ENCODE measurements around the gene NRP1.

NRP1 gene

DNA sequence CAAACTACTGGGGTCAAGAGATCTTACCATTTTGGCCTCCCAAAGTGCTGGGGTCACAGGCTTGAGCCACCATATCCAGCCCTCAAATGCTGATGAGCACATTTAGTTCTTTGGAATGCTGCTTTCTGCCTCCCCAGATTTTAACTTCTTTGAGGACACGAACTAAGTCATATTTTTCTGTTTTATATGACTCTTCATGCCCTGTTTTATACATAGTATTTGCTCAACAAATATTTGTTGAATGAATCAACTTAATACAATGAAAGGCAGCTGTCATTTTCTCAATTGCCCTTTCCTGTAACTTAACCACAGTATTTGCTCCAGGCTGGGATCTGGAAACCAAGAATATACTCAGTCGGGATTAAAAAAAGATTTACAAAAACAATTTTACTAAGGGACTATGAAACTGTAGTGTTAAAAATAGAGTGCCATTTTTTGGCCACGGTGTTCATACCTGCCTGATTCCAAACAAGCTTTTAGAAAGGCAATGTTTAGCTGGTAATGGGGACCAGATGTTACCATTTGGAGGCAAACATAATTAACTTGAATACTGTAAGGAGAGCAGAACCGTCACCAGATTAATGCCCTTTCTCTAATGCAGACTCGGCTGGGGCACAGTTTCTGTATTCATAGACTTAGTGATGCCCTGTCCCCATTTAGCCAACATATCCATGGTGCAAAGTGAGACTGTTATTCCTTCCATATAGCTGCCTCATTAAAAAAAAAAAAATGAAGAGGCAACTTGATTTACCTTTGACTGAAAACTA, 117.6 kb downstream of the NRP1 start:
- no peak for DNase-seq (ENCODE audit: low read depth in 2 of 2, low spot score in 1 of 2)

DNA sequence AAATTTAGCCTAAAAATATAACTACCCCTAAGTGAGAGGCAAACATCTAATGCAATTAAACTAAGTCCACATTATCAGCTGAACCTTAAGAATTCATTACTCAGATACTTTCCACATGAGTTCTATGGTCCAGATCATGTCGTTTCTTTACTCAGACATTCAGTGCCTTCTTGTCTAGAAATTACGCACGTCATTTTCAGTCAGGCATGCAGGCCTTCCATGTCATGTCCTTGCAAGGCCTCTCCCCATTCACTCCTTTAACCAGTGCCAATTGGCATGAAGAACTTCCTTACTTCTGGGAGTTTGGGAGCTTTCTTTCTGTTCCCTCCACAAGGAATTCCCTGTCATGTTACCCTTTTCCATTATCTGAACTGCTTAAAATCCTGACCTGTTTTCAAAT, 118.8 kb downstream of the NRP1 start:
- no peak for DNase-seq (ENCODE audit: low read depth in 2 of 2, low spot score in 1 of 2)

DNA sequence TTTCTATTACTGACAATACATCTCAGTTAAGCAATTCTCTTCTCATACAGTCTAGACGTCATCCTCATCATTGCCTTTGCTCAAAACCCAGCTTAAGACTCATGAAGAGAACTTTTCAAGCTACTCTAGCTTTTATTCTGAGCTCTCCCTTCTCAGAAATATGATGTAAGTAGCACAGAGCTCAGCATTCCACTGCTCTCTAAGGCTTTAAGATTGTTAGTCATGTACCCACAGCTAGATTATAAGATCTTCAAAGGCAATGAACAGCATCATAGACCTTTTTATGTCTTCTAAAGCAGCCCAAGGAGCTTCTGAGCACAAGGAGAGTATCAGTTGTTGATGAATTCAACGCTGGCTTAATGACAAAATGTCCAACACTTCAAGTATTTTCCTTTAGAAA, 119.3 kb downstream of the NRP1 start:
- DNase-seq (ENCODE audit: low read depth in 2 of 2, low spot score in 1 of 2): no peak

DNA sequence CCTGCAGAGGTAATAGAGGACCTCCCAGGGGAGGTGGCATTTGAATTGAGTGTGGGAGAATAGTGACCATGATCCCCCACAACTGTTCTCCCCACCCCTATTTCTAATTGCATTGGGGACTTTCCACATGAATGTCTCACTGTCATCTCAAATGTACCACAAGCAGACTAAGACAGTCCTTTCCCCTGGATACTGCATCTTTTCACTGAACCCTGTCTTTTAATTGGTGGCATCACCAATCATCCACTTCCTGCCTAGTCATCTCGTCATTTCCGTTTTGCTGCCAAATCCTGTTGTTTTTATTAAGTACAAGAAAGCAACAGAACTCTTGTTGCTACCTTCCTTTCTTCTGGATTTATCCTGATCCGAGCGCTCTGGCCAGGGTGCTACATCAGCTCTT, 120.3 kb downstream of the NRP1 start:
- no peak for DNase-seq (ENCODE audit: low read depth in 2 of 2, low spot score in 1 of 2)

DNA sequence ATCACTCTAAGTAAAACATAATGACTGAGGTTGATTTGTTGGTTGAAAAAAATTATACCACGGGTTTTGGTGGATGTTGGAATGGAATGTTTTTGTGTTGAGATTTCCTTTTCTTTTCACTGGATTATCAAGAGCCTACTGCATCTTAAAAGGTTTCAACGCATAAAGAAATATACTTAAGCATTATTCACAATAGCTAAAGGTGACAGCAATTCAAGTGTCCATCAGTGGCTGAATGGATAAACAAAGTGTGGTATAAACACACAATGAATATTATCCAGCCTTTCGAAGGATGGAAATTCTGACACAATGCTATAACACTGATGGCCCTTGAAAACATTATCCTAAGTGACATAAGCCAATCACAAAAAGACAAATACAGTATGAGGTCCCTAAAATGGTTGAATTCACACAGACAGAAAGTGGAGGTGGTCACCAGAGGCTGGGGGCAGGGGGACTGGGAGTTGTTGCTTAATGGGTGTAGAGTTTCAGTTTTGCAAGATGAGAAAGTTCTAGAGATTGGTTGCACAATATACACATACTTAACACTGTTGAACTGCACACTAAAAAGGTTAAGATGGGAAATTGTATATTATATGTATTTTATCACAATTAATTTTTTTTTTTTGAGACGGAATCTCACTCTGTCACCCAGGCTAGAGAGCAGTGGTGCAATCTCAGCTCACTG, 122.3 kb downstream of the NRP1 start:
- no peak for DNase-seq (ENCODE audit: low read depth in 2 of 2, low spot score in 1 of 2)

DNA sequence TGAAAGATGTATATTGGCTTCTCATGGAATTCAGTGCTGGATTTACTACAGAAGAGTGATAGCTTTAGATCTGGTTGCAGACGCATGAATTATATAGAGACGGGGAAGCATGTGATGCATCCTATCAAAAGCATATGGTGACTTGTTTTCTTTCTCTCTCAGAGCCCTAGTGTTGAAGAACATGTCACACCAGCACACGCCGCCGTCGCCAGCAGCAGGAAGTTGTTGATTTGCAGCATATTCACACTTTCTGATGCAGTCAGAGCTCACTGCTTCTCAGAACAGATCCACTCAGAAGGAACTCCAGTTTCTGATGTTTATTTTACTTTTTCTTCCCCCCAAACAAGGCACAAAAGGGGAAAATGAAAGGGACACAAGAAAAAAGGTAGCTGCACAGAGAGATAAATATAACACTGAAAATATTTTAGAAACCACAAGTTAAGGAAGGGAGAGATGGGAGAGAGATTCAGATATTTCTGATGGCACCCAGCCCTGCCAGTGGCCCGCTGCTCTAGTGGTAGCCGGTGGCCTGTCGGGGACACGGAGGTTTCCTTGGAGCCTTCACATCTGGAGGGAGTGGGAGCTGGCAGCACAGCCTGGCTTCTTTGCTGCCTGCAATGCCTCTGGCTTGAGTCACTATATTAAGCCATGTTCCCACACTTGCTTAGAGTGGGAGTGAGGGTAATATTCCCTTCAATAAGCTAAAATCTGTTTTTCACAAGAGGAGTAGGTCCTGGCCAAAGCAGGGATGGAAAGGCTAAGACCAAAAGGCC, 123.2 kb downstream of the NRP1 start:
- no peak for DNase-seq (ENCODE audit: low read depth in 2 of 2, low spot score in 1 of 2)

DNA sequence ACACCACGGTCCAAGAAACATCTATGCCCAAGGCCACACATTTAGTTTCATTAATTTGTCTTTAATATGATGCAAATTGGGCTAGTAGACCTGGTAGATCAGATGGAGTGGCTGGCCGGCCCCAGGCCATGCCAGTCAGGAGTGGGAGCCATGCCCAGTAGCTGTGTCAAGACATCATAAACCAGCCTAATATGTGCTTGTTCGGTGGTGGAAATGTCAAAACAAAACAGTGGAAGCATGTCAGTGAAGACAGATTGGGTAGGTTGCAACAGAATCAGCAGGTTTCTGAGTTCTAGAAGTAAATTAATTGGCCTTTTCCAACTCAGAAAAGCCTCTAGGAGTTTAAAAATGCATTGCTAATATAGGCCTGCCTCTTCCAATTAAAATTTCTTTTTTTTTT, 124.7 kb downstream of the NRP1 start:
- DNase-seq (ENCODE audit: low read depth in 2 of 2, low spot score in 1 of 2): no peak

DNA sequence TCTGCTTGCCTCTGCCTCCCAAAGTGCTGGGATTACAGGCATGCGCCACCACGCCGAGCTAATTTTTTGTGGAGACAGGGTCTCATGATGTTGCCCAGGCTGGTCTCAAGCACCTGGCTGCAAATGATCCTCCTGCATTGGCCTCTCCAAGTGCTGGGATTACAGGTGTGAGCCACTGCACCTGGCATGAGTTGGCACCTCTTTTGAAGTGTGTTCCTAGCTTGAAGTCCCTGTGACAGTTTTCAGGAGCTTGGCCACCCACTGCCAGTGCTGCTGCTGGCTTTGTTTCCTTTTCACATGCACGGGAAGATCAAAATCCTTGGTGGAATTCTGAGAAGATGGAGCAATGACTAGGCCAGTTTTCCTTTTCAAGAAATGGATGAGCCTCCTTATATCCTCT, 126.3 kb downstream of the NRP1 start:
- DNase-seq (ENCODE audit: low read depth in 2 of 2, low spot score in 1 of 2): no peak

DNA sequence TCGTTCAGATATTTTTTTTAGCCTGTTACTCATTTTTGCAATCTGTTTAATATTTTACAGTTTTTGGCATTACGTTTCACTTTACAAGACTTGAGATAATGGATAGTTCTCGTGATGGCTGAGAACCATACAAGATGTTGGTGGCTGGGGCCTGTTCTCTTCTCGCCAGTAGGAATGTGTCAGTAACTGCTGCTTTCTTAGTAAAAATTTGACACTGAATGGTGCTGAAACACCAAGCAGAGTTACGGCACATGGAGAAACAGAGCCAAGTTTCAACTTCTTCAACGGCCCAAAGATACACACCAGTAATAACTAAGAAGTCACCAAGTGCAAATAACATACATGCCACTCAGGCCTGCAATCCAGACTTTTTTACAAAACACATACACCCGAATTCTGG, 130.4 kb downstream of the NRP1 start:
- DNase-seq (ENCODE audit: low read depth in 2 of 2, low spot score in 1 of 2): no peak

DNA sequence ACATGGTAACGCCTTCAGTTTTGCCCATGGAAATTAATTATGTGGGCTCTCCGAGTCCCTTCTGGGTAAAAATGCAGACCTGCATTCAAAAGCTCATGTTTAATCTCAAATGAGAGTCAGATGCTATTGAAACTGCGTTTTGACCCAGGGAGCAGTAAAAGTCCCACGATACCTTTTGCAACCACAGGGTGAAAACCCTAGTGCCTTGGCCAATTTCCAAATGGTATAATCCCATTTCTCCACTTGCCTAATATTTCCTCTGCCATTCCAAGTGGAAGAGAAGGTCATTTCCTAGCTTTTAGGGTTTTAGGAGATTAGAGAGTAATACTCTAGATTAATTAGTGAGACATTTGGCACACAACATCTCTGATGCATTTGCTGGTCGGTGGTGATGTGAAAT, 132.5 kb downstream of the NRP1 start:
- DNase-seq (ENCODE audit: low read depth in 2 of 2, low spot score in 1 of 2): no peak

DNA sequence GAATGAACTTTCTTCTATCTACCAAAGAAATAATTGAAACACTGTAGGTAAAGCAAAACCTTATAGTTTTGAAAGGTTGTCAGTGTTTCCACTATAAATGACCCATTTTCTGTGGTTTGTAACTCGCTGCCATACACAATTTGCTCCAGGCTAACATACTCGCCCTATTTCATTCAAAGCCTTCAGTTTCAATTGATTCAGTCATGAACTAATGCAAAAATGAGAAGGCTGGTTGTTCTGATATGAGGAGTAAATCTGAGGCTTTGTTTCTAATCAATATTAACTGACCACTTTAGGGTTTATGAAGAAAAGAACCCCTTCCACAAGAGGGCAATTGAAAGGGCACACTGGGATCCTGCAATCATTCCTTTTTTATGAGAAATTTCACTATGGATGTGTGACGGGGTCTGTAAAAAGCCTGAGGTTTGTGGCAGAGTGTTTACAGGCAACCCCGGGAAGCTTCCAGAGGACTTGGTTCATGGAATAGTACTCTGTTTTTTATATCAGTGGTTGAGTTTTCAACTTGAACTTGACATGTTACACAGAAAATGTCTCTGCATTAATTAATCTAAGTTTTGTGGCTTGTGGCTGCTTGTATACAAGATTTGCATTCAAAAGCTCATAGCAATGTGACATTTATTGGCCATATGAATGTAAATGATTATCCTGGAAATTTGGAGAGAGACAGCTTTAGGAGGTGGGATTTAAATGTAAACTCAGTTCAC, 133.2 kb downstream of the NRP1 start:
- no peak for DNase-seq (ENCODE audit: low read depth in 2 of 2, low spot score in 1 of 2)

DNA sequence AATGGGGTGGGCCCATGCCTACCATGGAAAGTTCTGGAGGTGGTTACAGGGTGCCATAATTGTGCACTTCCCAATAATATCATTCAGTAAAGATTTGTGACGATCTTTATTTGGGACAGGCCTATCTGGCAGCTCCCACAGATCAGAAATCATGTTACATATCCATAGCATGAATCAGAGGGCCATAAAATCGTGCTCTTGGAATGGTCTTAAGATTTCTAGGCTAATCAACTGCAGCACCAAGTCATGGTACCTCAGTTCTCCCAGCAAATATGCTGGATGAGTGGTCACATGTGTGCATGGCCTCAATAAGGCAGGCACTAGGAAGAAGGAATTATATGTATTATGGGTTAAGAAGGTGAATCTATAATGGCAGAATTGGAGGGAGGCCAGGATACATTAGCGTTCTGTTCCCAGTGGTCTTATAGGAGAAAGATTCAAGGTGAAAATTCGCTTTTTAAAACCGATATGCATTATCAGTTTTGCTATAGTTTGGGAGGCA, 134.7 kb downstream of the NRP1 start:
- DNase-seq (ENCODE audit: low read depth in 2 of 2, low spot score in 1 of 2): no peak

DNA sequence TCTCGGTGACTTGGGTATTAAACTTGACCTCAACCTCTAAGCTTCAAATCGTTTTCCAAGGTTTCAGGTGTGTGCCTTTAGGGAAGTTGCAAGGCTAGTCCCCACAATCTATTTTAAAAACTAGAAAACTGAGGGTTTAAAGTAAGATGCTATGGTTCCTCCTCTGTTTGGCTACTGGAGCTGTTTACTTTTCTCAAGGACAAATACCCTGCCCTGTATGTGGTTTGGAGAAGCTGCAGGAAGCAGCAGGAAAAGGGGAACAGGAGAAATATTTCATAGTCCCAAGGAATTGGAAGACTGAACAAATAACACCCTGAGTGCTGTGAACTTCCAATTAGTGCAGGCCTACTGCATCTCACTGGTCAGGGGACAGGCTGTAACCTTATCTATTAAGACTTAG, 135.9 kb downstream of the NRP1 start:
- DNase-seq (ENCODE audit: low read depth in 2 of 2, low spot score in 1 of 2): no peak

DNA sequence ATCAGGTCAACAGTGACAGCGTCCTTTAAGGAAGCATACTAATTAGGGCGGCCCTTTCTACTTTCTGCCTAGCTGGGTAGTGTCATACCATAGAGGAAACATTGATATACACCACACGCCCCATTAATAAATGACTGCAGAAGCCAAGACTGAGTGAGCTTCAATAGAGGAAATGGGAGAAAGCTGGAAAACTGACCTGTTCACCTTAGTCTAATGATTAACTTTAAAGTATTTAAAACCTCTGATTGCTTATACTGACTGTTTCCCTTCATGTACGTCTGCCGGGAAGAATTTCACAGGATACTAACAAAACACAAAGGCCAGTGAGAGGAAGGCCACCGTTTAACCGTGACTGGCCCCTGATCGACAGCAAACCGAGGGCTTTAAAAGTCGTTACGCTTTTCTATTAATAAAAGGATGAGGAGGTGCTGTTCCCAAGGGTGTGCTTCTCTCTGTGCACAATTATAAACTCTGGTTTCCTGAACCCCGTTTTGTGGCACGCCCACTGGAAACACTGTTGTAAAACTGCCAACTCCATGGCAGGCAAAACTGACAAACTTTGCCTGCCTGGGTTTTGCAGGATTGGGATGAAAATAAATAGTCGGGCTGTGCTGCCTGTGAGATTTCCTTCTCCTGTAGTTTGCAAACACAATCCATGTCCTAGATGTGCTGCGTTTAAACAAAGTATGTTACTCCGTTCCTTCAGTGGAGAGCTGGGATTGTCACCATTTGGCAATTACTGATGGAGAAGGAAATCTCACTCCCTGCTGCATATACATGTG, 137.6 kb downstream of the NRP1 start:
- DNase-seq (ENCODE audit: low read depth in 2 of 2, low spot score in 1 of 2): no peak

DNA sequence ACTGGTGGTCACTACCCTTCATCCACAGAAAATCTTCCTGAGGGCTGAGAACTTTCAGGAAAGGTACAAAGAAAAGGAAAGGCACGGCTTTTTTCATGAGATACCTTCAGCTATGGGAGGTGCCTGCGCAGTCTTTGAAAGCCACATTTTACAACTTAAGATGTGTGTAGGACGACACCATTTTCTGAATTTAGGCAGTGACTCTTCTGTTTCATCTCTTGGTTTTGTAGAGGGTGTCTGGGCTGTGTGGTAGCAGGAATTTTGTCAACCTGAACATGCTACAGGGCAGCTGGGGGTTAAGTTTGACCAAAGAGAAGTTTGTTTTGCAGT, 138.1 kb downstream of the NRP1 start:
- no peak for DNase-seq (ENCODE audit: low read depth in 2 of 2, low spot score in 1 of 2)

DNA sequence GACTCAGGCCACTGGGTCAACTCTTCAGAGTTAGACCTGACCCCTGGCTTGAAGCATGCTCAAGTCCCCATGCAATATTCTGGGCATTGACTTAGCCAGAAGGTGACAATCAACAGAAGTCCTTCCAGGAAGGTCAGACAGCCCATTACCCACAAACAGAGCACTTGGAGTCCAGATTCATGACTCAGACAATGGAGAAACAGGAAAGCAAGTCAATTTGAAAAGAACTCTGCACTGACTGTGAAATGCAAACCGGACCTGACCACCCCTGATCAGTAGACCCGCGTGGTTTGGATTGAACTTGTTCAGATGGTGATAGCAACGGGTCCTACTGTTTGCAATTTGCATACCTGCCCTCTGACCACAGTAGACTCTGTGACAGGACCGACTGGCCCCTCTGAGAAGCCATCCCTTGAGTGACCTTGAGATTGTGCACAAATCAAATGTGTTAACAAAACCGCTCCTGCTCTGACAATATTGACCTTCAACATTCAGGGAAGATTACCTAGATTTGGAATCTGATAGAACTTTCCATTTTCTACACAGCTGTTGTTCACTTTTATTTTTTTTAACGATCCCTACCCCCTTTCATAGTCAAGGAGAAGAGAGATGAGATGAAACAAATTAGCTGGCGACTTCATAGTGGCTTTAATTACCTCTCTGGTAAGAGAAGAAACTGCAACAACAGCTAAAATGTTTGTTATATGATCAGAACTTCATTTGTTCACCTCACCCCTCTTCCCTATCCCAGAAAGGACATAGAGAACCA, 138.7 kb downstream of the NRP1 start:
- DNase-seq (ENCODE audit: low read depth in 2 of 2, low spot score in 1 of 2): no peak

DNA sequence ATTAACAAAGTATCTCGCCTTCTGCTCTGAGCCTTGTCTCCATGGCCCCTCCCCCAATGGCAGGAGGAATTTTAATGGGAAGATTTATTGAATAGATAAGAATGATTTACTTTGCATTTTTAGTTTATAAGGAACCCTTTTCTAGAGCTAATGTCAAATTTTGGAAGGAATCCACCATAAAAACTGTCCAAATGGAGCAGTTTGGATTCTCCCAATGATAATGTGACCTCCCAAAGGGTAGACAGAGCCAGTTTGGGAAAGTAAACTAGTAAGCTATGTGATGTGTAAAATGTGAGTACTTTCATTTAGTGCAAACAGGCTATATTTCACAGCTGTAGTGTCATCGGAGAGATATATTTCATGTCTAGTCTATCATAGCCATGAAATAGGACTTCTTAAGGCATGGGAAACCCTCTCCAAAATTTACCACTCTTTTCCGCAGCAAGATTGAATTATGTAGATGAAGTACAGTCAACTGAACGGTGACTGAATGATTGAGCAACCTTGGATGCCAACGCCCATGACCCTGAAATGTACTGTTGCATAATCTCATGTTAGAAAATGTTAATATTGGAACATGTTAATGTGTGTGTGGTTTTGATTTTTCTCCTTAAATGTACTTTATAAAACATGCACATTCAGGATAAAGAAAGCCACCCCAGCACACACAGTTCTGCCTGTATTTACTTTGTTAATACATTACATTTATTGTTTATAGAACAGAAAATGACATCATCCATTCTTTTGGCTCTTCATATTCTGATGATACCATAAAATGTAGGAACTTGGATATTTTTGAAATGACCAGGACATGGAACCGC, 140.6 kb downstream of the NRP1 start:
- no peak for DNase-seq (ENCODE audit: low read depth in 2 of 2, low spot score in 1 of 2)

DNA sequence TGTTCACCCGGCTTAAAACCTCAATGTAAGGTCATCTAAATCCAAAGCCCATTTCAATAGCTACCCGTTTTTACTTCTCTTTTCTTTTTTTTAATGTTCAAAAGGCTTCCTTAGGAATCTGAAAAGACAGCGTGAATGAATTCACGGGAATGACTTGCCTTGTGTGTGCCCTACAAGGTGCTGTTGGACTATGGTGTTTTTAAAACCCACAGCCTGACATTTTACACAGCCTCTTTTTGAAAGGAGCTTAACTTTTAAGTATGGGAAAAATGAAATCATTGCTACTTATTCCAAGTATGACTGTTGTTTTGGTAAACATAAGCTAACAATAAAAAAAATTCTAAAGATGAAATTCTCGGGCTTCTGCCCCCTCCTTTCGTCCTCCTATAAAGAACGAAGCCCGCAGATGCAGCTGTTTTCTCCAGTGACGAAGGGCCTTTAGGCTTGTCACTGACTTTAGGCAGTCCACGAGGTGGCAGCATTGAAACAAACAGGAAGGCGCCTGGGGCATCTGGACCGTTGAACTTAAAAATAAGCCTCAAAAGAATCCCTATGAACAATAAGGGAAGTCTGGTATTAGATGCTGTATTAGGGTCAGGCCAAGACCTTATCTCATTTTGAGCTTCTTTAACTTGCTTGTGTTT, 141.3 kb downstream of the NRP1 start:
- DNase-seq (ENCODE audit: low read depth in 2 of 2, low spot score in 1 of 2): peak; percentile 39 to 57

DNA sequence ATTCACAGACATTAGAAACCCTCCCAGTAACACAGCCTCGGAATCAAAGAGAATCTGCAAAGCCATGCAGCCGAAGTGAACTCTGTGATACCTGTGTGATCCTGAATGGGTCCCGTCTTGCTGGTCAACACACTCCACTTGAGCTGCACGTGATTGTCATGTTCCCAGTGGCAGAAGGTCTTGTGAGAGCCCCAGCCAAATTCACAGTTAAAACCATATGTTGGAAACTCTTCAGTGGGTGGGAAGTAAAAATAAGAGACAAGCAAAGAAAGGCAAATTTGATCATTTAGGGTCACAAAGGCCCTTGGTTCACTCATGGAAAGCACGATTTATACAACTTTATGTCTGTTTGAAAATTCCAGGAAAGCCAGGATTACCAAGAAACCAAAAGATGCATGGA, 142.3 kb downstream of the NRP1 start:
- DNase-seq (ENCODE audit: low read depth in 2 of 2, low spot score in 1 of 2): no peak
